K562 (cell line): ENCODE data around the gene TFCP2L1. TPM values are rescaled to one million over a fixed set of nuclear protein-coding genes. Genes with fewer than 3 reads are reported as not detected.

ENCODE experiments used
- ATAC-seq: fragments of 200-7000 bp; cut with Tn5 transposase; 3 replicates; pipeline ENCODE4 v1.9.1; 2020; ENCODE audit warnings: moderate library complexity
- BruUV-seq: library from RNA; stranded (reverse); fragments of 400-500 nt; replicated peaks from 2 replicates; lab custom pipeline; 2021; lab: Mats Ljungman, UMichigan
- CTCF ChIA-PET: fragments of 300-600 bp; formaldehyde crosslinking; extraction: SDS; loops from one replicate; lab custom pipeline; 2021; ENCODE audit warnings: low intra/inter-chr PET ratio; lab: Yijun Ruan, JAX
- POLR2A ChIA-PET: fragments of 300-600, 350-650 bp; sonication (Branson Sonifier 250); formaldehyde crosslinking; extraction: SDS; loops from one replicate; lab custom pipeline; 2021; ENCODE audit warnings: antibody characterized with exemption, inconsistent platforms; lab: Yijun Ruan, JAX
- DNase-seq, 4 experiments: peaks; one replicate each; pipeline versions ENCODE4 v3.0.0 to v3.0.0-alpha.2; 2011 to 2018; ENCODE audit warnings: low spot score in 3 of 4, mixed read lengths in 3 of 4; ENCODE audit errors: extremely low read depth in 1 of 4
- FAIRE-seq: peaks from 2 replicates; lab custom pipeline; 2011; peaks lifted over from hg19 to GRCh38; lab: Jason Lieb, UNC
- H2AFZ ChIP-seq: 2 replicates; pipeline ENCODE4 v1.6.0; 2011; ENCODE audit warnings: low read depth, low read length, control low read depth, inconsistent platforms
- H3K27ac ChIP-seq: fragments of 200-600 bp; 3 replicates; pipeline ENCODE4 v1.8.0; 2011; ENCODE audit warnings: low read depth, mild to moderate bottlenecking, control low read depth, inconsistent platforms, low read length, moderate library complexity, mixed read lengths; ENCODE audit errors: extremely low read depth
- H3K27me3 ChIP-seq, 2 experiments: fragments of 300-600 bp in 1 of 2; 2 replicates in 1 of 2; 3 replicates in 1 of 2; pipeline versions ENCODE4 v1.6.0 to v1.8.0; 2011; ENCODE audit warnings: inconsistent platforms in 2 of 2, low read length in 2 of 2, mild to moderate bottlenecking in 1 of 2, mixed read lengths in 1 of 2, moderate library complexity in 1 of 2; ENCODE audit not compliant: control insufficient read depth in 2 of 2, insufficient read depth in 2 of 2
- H3K36me3 ChIP-seq: fragments of 300-600 bp; 3 replicates; pipeline ENCODE4 v1.8.0; 2011; ENCODE audit warnings: mild to moderate bottlenecking, low read length, inconsistent platforms; ENCODE audit not compliant: control insufficient read depth, insufficient read depth
- H3K4me1 ChIP-seq, 2 experiments: fragments of 200-600 bp in 1 of 2; replicated peaks in 1 of 2; 2 replicates in 1 of 2; 3 replicates in 1 of 2; pipeline versions ENCODE4 v1.5.1 to v1.8.0; 2011; ENCODE audit warnings: inconsistent platforms in 2 of 2, low read length in 2 of 2, mild to moderate bottlenecking in 1 of 2, mixed read lengths in 1 of 2, moderate library complexity in 1 of 2; ENCODE audit not compliant: control insufficient read depth in 2 of 2, insufficient read depth in 2 of 2
- H3K4me2 ChIP-seq: 2 replicates; pipeline ENCODE4 v1.6.1; 2011; ENCODE audit warnings: low read length, control low read depth, inconsistent platforms, mixed read lengths; ENCODE audit not compliant: insufficient read depth
- H3K4me3 ChIP-seq: fragments of 200-600 bp; sonication (generic), shearing (Covaris generic); 2 replicates; pipeline ENCODE4 v1.5.1; 2016; ENCODE audit warnings: control low read depth, inconsistent platforms
- H3K79me2 ChIP-seq: fragments of 200-600 bp; 3 replicates; pipeline ENCODE4 v1.8.0; 2011; ENCODE audit warnings: low read length, inconsistent platforms; ENCODE audit not compliant: control insufficient read depth, insufficient read depth
- H3K9ac ChIP-seq, 2 experiments: 2 replicates each; pipeline versions ENCODE4 v1.6.0 to v1.6.1; 2011; ENCODE audit warnings: low read depth in 2 of 2, low read length in 2 of 2, control low read depth in 1 of 2, inconsistent platforms in 1 of 2, mild to moderate bottlenecking in 1 of 2, mixed read lengths in 1 of 2; ENCODE audit not compliant: insufficient read depth in 1 of 2
- H3K9me1 ChIP-seq: one replicate; pipeline ENCODE4 v1.6.0; 2011; ENCODE audit warnings: inconsistent platforms, mild to moderate bottlenecking, low read length, moderate library complexity; ENCODE audit not compliant: control insufficient read depth, insufficient read depth
- H3K9me3 ChIP-seq: replicated peaks from 2 replicates; pipeline ENCODE4 v1.5.1; 2011; ENCODE audit warnings: low read depth, low read length, inconsistent platforms; ENCODE audit not compliant: control insufficient read depth, insufficient read depth
- H4K20me1 ChIP-seq: replicated peaks from 2 replicates; pipeline ENCODE4 v1.6.1; 2011; ENCODE audit warnings: low read length, inconsistent platforms, mixed read lengths; ENCODE audit not compliant: control insufficient read depth, insufficient read depth
- BRCA1 ChIP-seq, 2 experiments: fragments of 450-650 bp in 1 of 2; sonication (generic) in 1 of 2; formaldehyde crosslinking in 1 of 2; IDR thresholded peaks; 2 replicates each; pipeline versions ENCODE4 v1.5.0 to v1.6.1; 2017 to 2020; ENCODE audit warnings: mild to moderate bottlenecking in 1 of 2, missing genetic modification reagents in 1 of 2
- DNMT1 ChIP-seq: fragments of 450-650 bp; IDR thresholded peaks from 2 replicates; pipeline ENCODE4 v1.6.1; 2016; ENCODE audit warnings: antibody characterized with exemption, mild to moderate bottlenecking
- JUNB ChIP-seq: fragments of 450-650 bp; formaldehyde crosslinking; conservative IDR thresholded peaks from 2 replicates; pipeline ENCODE4 v1.4.0; 2020; ENCODE audit warnings: mild to moderate bottlenecking
- L3MBTL2 ChIP-seq: fragments of 450-650 bp; IDR thresholded peaks from 2 replicates; pipeline ENCODE4 v1.6.1; 2016; ENCODE audit warnings: mild to moderate bottlenecking, moderate library complexity
- MEF2A ChIP-seq: IDR thresholded peaks from 2 replicates; pipeline ENCODE4 v1.6.1; 2011; ENCODE audit warnings: low read depth, mild to moderate bottlenecking, low read length, moderate library complexity; ENCODE audit not compliant: control insufficient read depth
- NCOA6 ChIP-seq: fragments of 450-650 bp; IDR thresholded peaks from 2 replicates; pipeline ENCODE4 v1.6.1; 2017; ENCODE audit warnings: mild to moderate bottlenecking
- PURB ChIP-seq: sonication (generic); formaldehyde crosslinking; IDR thresholded peaks from 2 replicates; pipeline ENCODE4 v1.9.0; 2021; ENCODE audit warnings: low read depth, mild to moderate bottlenecking, missing genetic modification reagents
- ZFP91 ChIP-seq: sonication (generic); formaldehyde crosslinking; IDR thresholded peaks from 2 replicates; pipeline ENCODE4 v1.8.0; 2022; ENCODE audit warnings: mild to moderate bottlenecking, missing genetic modification reagents
- ZNF133 ChIP-seq: fragments of 250-450 bp; sonication (Bioruptor Pico); IDR thresholded peaks from 2 replicates; pipeline ENCODE4 v1.4.0; 2020; ENCODE audit warnings: mild to moderate bottlenecking
- ZNF324 ChIP-seq: fragments of 250-450 bp; sonication (Bioruptor Pico); IDR thresholded peaks from 2 replicates; pipeline ENCODE4 v1.4.0; 2020; ENCODE audit warnings: mild to moderate bottlenecking
- WGBS: fragments of 100-300 bp; shearing (Covaris generic); methylation state at CpG from one replicate; pipeline ENCODE4 v1.1.6; 2016; ENCODE audit warnings: low coverage, mixed read lengths; ENCODE audit not compliant: insufficient coverage; ENCODE audit errors: missing lambda C conversion rate; 5-methylcytosine and 5-hydroxymethylcytosine counted together
- in situ Hi-C: fragments of 300-500 bp; cut with MboI; formaldehyde crosslinking; loops from 4 replicates; pipeline ENCODE4 v1.15.0; 2018; ENCODE audit warnings: inconsistent platforms, mixed read lengths
- intact Hi-C: fragments of 100-400 bp; cut with micrococcal nuclease; formaldehyde crosslinking; loops from 2 replicates; pipeline ENCODE4 v1.14.2; 2022
- polyA plus RNA-seq, 8 experiments: library from polyadenylated mRNA; depleted of rRNA in 4 of 8; stranded (reverse) in 5 of 8; unstranded in 3 of 8; fragments of >200 nt; fragmentation: Nextera tagmentation in 2 of 8; fragmentation: Illumina TruSeq in 1 of 8; extraction: Ambion mirVana in 2 of 8; extraction: Trizol in 1 of 8; gene quantifications; 2 replicates each; pipeline versions ENCODE4 v1.2.1 to v1.2.3, GENCODE V29; 2011 to 2014; ENCODE audit warnings: inconsistent platforms in 1 of 8, missing spikeins in 1 of 8
- total RNA-seq, 7 experiments: library from RNA; depleted of rRNA in 6 of 7; stranded (reverse); fragments of >200 nt in 6 of 7; fragmentation: Illumina TruSeq in 2 of 7; extraction: Trizol in 2 of 7; gene quantifications; 2 replicates each; pipeline versions ENCODE4 v1.2.1 to v1.2.3, GENCODE V29; 2011 to 2021; ENCODE audit warnings: low replicate concordance in 1 of 7
- TF ChIP-seq, protein P1 (sequence below): sonication (generic); formaldehyde crosslinking; IDR thresholded peaks from 2 replicates; pipeline ENCODE4 v1.8.1; 2022; ENCODE audit warnings: missing genetic modification reagents
- TF ChIP-seq, protein P2 (sequence below): IDR thresholded peaks from 2 replicates; pipeline ENCODE4 v1.6.1; 2016; ENCODE audit warnings: missing genetic modification characterization, missing compliant biosample characterization

The TFCP2L1 gene
- total and polyA plus RNA-seq, 9 of the 15 experiments (the other 6 are each of a cell fraction or from before 2014, with no cell fraction given): 0.08 to 1.00 (median 0.42) TPM

DNA sequence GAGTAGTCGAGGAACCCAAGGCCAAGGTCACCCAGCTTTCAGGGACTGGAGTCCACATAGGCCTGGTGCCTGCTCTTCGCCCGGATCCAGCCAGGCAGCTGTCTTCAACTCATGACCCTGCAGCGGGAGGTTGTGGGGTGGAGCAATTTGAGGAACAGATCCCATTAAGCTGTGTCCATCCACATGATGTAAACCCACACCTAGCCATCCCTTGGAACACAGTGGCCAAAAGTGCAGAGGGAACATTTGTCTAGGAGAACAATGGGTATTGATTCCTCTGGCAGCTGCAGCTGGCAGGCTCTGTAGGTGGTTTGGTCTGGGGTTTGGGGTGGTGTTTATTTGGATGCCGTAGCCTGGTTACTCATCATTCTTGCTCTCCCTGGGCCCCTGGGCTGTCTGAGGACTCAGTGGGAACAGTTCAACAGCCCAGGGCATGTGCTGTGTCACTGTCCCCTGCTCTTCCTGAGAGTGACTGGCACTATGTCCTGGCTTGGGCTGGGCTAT is 99.4 kb downstream of the TFCP2L1 start:
- no peak for ATAC-seq
- no peaks in the 10 kb centered on the region for H3K9me3 ChIP-seq
- H3K9me1 ChIP-seq: no peaks in the 10 kb centered on the region
- no peak overlapping the region for H2AFZ ChIP-seq
- CTCF ChIA-PET: no interaction called here
- H3K79me2 ChIP-seq: no peaks in the 10 kb centered on the region
- no peak for FAIRE-seq
- POLR2A ChIA-PET: no interaction called here
- intact Hi-C loops: no loop called here
- H4K20me1 ChIP-seq: no peaks in the 10 kb centered on the region; the same call in 1 of the 2 replicates
- peaks cover 2 to 45% of the 10 kb centered on the region in 2 experiments; a peak in 3 of 5 replicates for H3K27me3 ChIP-seq
- no peak overlapping the region for H3K27ac ChIP-seq
- no peaks in the 10 kb centered on the region; a peak in 1 of 5 replicates for H3K4me1 ChIP-seq
- WGBS: 5% methylated on average over 5 of the region's 5 CpGs
- no TSS peak for BruUV-seq
- H3K4me3 ChIP-seq: no peak overlapping the region
- no peak overlapping the region for H3K4me2 ChIP-seq
- H3K9ac ChIP-seq: no peak overlapping the region
- H3K36me3 ChIP-seq: no peaks in the 10 kb centered on the region
- TF ChIP-seq, protein P1, sequence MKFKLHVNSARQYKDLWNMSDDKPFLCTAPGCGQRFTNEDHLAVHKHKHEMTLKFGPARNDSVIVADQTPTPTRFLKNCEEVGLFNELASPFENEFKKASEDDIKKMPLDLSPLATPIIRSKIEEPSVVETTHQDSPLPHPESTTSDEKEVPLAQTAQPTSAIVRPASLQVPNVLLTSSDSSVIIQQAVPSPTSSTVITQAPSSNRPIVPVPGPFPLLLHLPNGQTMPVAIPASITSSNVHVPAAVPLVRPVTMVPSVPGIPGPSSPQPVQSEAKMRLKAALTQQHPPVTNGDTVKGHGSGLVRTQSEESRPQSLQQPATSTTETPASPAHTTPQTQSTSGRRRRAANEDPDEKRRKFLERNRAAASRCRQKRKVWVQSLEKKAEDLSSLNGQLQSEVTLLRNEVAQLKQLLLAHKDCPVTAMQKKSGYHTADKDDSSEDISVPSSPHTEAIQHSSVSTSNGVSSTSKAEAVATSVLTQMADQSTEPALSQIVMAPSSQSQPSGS (CRISPR knock-in tag): no peak
- in situ Hi-C loops: no loop called here
- DNase-seq: no peak

GRCh38 chr2:121185111-121185510 is 99.9 kb downstream of the TFCP2L1 start:
- in situ Hi-C loops (no loop called here), intact Hi-C loops (no loop called here)
- peaks cover 2 to 44% of the 10 kb centered on the region in 2 experiments; a peak in 4 of 5 replicates for H3K27me3 ChIP-seq
- no peak overlapping the region for H3K4me2 ChIP-seq
- no peaks in the 10 kb centered on the region for H3K9me3 ChIP-seq
- H3K4me1 ChIP-seq: no peaks in the 10 kb centered on the region; a peak in 1 of 5 replicates
- 3% methylated on average over 10 of the region's 10 CpGs for WGBS
- no peak overlapping the region for H3K27ac ChIP-seq
- no peak for FAIRE-seq
- no peak overlapping the region for H2AFZ ChIP-seq
- CTCF ChIA-PET: no interaction called here
- TF ChIP-seq PURB (CRISPR knock-in tag) (no peak), L3MBTL2 (no peak), ZFP91 (CRISPR knock-in tag) (no peak), BRCA1 (IDR thresholded peaks at IDR 0.05) (no peak), BRCA1 (CRISPR knock-in tag; IDR thresholded peaks at IDR 0.05) (no peak), NCOA6 (no peak), DNMT1 (no peak), MEF2A (no peak), JUNB (no peak), ZNF133 (CRISPR knock-in tag) (no peak), ZNF324 (CRISPR knock-in tag) (no peak)
- TF ChIP-seq, protein P2, sequence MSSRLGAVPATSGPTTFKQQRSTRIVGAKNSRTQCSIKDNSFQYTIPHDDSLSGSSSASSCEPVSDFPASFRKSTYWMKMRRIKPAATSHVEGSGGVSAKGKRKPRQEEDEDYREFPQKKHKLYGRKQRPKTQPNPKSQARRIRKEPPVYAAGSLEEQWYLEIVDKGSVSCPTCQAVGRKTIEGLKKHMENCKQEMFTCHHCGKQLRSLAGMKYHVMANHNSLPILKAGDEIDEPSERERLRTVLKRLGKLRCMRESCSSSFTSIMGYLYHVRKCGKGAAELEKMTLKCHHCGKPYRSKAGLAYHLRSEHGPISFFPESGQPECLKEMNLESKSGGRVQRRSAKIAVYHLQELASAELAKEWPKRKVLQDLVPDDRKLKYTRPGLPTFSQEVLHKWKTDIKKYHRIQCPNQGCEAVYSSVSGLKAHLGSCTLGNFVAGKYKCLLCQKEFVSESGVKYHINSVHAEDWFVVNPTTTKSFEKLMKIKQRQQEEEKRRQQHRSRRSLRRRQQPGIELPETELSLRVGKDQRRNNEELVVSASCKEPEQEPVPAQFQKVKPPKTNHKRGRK (tag): no peak
- no peaks in the 10 kb centered on the region for H3K9me1 ChIP-seq
- H3K36me3 ChIP-seq: no peaks in the 10 kb centered on the region
- BruUV-seq: no TSS peak
- H3K79me2 ChIP-seq: no peaks in the 10 kb centered on the region
- H3K9ac ChIP-seq: no peak overlapping the region
- no peaks in the 10 kb centered on the region; the same call in 1 of the 2 replicates for H4K20me1 ChIP-seq
- no peak overlapping the region for H3K4me3 ChIP-seq
- POLR2A ChIA-PET: interaction anchor here (0.7 kb wide), 1 partner anchor 128 kb away, joined by 3 read pairs; no protein-coding TSS in a partner anchor
- DNase-seq: no peak
- no peak; the same call in 2 of the 3 replicates for ATAC-seq
